AG04449 (cell line): Measurements from ENCODE around the gene SEPTIN5.
"Not testable (repeated sequence)": the region's sequence is repeated elsewhere in the genome, so short reads cannot be mapped to it uniquely, and the experiment has no call there.

Experiments
- CTCF ChIA-PET: fragments of 350-600 bp; formaldehyde crosslinking; extraction: SDS; loops from one replicate; lab custom pipeline; 2021; ENCODE audit warnings: antibody characterized with exemption; lab: Yijun Ruan, JAX
- POLR2A ChIA-PET: fragments of 400-600, 350-600 bp; formaldehyde crosslinking; extraction: SDS; loops from one replicate; lab custom pipeline; 2020; ENCODE audit warnings: antibody characterized with exemption, inconsistent platforms; lab: Yijun Ruan, JAX
- DNase-seq: peaks from one replicate; pipeline ENCODE4 v3.0.0-alpha.2; 2010; ENCODE audit warnings: low read depth, low spot score
- H3K4me3 ChIP-seq: 2 replicates; pipeline ENCODE4 v1.5.1; 2011; ENCODE audit warnings: low read depth, mild to moderate bottlenecking, control low read depth, low read length
- TF ChIP-seq, protein P1 (sequence below): IDR thresholded peaks from one replicate; pipeline ENCODE4 v1.5.1; 2011; ENCODE audit warnings: mild to moderate bottlenecking, moderate library complexity, low read length, control low read depth, inconsistent platforms; ENCODE audit not compliant: insufficient read depth; ENCODE audit errors: missing control alignments

Gene SEPTIN5

DNA sequence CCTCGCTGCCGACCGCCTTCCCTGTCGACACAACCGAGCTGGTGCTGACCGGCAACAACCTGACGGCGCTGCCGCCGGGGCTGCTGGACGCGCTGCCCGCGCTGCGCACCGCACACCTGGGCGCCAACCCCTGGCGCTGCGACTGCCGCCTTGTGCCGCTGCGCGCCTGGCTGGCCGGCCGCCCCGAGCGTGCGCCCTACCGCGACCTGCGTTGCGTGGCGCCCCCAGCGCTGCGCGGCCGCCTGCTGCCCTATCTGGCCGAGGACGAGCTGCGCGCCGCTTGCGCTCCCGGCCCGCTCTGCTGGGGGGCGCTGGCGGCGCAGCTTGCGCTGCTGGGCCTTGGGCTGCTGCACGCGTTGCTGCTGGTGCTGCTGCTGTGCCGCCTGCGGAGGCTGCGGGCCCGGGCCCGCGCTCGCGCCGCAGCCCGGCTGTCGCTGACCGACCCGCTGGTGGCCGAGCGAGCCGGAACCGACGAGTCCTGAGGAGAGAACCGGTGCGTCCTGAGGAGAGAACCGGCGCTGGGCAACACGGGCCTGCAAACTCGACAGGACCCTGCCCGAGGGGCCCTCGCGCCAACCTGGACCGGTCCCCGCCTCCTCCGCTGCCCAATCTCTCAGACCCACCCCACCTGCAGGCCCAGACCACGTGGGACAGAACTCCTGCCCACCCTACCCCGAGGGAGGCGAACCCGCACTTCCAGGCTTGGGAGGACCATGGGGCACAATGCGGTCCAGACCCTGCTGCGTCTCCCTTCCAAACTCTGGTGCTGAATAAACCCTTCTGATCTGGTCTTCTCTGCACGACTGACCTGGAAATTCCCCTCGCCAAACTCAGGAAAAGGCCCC, 9.9 kb downstream of the SEPTIN5 start:
- ChIA-PET CTCF (no interaction called here), POLR2A (no interaction called here)
- no peak for DNase-seq
- no peak overlapping the region for H3K4me3 ChIP-seq
- TF ChIP-seq, protein P1, sequence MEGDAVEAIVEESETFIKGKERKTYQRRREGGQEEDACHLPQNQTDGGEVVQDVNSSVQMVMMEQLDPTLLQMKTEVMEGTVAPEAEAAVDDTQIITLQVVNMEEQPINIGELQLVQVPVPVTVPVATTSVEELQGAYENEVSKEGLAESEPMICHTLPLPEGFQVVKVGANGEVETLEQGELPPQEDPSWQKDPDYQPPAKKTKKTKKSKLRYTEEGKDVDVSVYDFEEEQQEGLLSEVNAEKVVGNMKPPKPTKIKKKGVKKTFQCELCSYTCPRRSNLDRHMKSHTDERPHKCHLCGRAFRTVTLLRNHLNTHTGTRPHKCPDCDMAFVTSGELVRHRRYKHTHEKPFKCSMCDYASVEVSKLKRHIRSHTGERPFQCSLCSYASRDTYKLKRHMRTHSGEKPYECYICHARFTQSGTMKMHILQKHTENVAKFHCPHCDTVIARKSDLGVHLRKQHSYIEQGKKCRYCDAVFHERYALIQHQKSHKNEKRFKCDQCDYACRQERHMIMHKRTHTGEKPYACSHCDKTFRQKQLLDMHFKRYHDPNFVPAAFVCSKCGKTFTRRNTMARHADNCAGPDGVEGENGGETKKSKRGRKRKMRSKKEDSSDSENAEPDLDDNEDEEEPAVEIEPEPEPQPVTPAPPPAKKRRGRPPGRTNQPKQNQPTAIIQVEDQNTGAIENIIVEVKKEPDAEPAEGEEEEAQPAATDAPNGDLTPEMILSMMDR = no peak

DNA sequence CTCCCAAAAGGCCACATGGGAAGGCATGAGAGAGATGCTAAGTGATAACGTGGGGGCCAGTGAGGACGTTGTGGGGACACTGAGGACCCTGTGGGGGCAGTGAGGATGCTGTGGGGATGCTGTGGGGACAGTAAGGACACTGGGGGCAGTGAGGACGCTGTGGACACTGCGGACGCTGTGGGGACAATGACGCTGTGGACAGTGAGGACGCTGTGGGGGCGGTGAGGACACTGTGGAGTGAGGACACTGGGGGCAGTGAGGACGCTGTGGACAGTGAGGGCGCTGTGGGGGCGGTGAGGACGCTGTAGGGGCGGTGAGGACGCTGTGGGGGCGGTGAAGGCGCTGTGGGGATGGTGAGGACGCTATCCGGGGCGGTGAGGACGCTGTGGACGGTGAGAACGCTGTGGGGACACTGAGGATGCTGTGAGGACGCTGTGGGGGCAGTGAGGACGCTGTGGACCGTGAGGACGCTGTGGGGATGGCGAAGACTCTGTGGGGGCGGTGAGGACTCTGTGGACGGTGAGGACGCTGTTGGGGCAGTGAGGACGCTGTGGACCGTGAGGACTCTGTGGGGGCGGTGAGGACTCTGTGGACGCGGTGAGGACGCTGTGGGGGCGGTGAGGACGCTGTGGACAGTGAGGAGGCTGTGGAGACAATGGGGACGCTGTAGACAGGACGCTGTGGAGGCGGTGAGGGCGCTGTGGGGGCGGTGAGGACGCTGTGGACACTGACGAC, 10.8 kb downstream of the SEPTIN5 start:
- ChIA-PET CTCF (no interaction called here), POLR2A (no interaction called here)
- TF ChIP-seq, protein P1 = no peak
- H3K4me3 ChIP-seq = no peak overlapping the region
- DNase-seq = no peak

DNA sequence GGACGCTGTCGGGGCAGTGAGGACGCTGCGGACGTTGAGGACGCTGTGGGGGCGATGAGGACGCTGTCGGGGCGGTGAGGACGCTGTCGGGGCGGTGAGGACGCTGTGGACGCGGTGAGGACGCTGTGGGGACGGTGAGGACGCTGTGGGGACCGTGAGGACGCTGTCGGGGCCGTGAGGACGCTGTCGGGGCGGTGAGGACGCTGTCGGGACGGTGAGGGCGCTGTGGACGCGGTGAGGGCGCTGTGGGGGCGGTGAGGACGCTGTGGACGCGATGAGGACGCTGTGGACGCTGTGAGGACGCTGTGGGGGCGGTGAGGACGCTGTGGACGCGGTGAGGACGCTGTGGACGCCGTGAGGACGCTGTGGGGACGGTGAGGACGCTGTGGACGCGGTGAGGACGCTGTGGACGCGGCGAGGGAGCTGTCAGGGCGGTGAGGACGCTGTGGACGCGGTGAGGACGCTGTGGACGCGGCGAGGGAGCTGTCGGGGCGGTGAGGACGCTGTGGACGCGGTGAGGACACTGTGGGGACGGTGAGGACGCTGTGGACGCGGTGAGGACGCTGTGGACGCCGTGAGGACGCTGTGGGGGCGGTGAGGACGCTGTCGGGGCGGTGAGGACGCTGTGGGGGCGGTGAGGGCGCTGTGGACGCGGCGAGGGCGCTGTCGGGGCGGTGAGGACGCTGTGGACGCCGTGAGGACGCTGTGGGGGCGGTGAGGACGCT, 11.9 kb downstream of the SEPTIN5 start:
- CTCF ChIA-PET, DNase-seq, POLR2A ChIA-PET, H3K4me3 ChIP-seq: not testable (repeated sequence)

DNA sequence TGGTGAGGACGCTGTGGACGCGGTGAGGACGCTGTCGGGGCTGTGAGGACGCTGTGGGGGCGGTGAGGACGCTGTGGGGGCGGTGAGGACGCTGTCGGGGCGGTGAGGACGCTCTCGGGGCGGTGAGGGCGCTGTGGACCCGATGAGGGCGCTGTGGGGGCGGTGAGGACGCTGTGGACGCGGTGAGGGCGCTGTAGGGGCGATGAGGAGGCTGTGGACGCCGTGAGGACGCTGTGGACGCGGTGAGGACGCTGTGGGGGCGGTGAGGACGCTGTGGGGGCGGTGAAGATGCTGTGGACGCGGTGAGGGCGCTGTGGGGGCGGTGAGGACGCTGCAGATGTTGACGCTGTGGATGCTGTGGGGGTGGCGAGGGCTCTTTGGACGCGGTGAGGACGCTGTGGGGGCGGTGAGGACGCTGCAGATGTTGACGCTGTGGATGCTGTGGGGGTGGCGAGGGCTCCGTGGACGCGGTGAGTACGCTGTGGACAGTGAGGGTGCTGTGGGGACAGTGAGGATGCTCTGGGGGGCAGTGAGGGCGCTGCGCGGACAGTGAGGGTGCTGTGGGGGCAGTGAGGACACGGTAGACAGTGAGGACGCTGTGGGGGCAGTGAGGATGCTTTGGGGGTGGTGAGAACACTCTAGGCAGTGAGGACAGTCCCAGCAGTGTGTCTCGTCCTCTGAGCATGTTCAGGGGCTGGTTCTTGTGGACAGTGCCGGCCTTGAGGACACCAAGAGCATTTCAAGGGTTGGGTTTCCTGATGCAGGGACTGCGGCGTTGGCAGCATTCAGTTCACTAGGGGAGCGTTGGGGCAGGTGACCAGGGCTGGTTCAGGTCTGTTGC, 13.2 kb downstream of the SEPTIN5 start:
- DNase-seq = no peak
- ChIA-PET POLR2A (no interaction called here), CTCF (interaction anchor here (7.0 kb wide), 1 partner anchor 188 kb away, joined by 444 read pairs; no protein-coding TSS in a partner anchor)
- H3K4me3 ChIP-seq = no peak overlapping the region
- TF ChIP-seq, protein P1 = no peak

DNA sequence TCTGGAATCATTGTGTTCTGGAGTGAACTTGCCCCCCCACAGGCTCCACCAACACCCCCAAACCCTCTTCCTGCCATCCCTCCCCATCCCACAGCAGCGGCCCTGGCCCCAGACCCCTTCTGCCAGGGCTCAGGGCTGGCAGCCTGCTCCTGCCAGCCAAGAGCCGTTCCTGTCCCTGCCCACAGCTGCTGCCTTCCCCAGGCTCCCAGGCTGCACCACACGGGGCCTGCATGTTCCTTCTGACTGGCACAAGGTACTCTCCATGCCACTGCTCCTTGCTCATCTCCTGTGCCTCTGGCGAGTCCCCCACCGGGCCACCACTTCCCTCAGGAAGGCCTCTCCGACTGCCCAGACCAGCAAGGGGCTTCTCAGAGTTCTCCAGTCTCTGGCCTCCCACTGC, 14.0 kb downstream of the SEPTIN5 start:
- TF ChIP-seq, protein P1 = no peak
- ChIA-PET POLR2A (no interaction called here), CTCF (interaction anchor here (7.0 kb wide), 1 partner anchor 187 kb away, joined by 444 read pairs; no protein-coding TSS in a partner anchor)
- no peak overlapping the region for H3K4me3 ChIP-seq
- DNase-seq = no peak

DNA sequence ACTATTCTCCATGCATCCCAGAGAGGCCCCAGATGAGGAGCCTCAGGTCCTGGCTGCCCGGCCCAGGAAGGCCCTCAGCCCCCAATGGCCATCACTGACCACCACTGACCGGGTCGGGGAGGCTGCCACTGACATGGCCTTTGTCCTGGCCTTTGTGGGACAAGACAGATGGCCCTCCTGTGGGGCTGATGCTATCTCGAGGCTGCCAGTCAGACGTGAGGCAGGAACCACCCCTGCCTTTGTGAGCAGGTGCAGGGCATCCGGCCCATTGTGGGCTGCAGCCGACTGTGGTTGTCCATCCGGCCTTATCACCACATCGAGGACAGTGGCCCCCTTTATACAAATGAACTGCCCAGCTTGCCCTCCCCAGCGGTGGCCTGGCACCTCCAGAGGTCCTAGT, 14.5 kb downstream of the SEPTIN5 start:
- CTCF ChIA-PET = interaction anchor here (2.2 to 7.0 kb wide), 7 partner anchors 15 to 285 kb away, joined by 11 to 444 read pairs (median 58); no protein-coding TSS in a partner anchor
- no peak overlapping the region for H3K4me3 ChIP-seq
- DNase-seq = no peak
- TF ChIP-seq, protein P1 = no peak
- POLR2A ChIA-PET = no interaction called here
